Esophagus squamous epithelium (tissue), 5 donors: ENCODE results near the gene SLC2A5. TPM values are rescaled to one million over a fixed set of nuclear protein-coding genes. Genes with fewer than 3 reads are reported as not detected.

Experiments used
- DNase-seq: peaks from one replicate; lab custom pipeline; 2025; lab: John Stamatoyannopoulos, UW
- H3K27ac ChIP-seq, 4 donors: fragments of 200-600 bp; sonication (generic); one replicate each; pipeline ENCODE4 v1.5.1; 2016 to 2019; ENCODE audit warnings: mild to moderate bottlenecking in 1 of 4
- H3K27me3 ChIP-seq, 4 donors: fragments of 200-600 bp; sonication (generic); 1 replicate in 3 of 4; 2 replicates in 1 of 4; pipeline versions ENCODE4 v1.5.1 to v1.6.0; 2017 to 2021; ENCODE audit warnings: antibody characterized with exemption in 1 of 4
- H3K36me3 ChIP-seq, 3 donors: fragments of 200-600 bp; sonication (generic); one replicate each; pipeline ENCODE4 v1.5.1; 2016 to 2019
- H3K4me1 ChIP-seq, 3 donors: fragments of 200-600 bp; sonication (generic); one replicate each; pipeline ENCODE4 v1.5.1; 2017 to 2019
- H3K4me3 ChIP-seq, 4 donors: fragments of 200-600 bp; sonication (generic); 1 replicate in 3 of 4; 2 replicates in 1 of 4; pipeline ENCODE4 v1.5.1; 2016 to 2019; ENCODE audit warnings: mild to moderate bottlenecking in 2 of 4, moderate library complexity in 1 of 4
- H3K9me3 ChIP-seq, 3 donors: fragments of 200-600 bp; sonication (generic); one replicate each; pipeline ENCODE4 v1.5.1; 2016 to 2019
- POLR2A ChIP-seq, 4 donors: fragments of 450-650 bp; IDR thresholded peaks; one replicate each; pipeline ENCODE4 v1.6.1; 2017; ENCODE audit warnings: antibody characterized with exemption in 4 of 4, mild to moderate bottlenecking in 4 of 4, moderate library complexity in 3 of 4
- WGBS, 2 donors: methylation state at CpG; one replicate each; pipeline ENCODE4 v1.1.5; 2018; 5-methylcytosine and 5-hydroxymethylcytosine counted together
- intact Hi-C: fragments of 100-400 bp; cut with DNase I; formaldehyde crosslinking; loops from one replicate; pipeline ENCODE4 v1.15.0; 2022
- total RNA-seq, 4 donors: library from RNA; depleted of rRNA; stranded (reverse); fragments of >200 nt; gene quantifications; one replicate each; pipeline ENCODE4 v1.1.0, GENCODE V29; 2016
- TF ChIP-seq, protein P1 (sequence below), 6 experiments: fragments of 450-650 bp in 4 of 6; fragments of 200-600 bp in 2 of 6; sonication (generic) in 2 of 6; IDR thresholded peaks; one replicate each; pipeline ENCODE4 v1.5.1; 2016 to 2019; ENCODE audit warnings: antibody characterized with exemption in 6 of 6, mild to moderate bottlenecking in 4 of 6, moderate library complexity in 4 of 6
- donor health status: DM: yes; HTN: yes; CAD: no.

Gene SLC2A5
- total RNA-seq, 4 donors from 2014 or later = 1.9 to 7.1 (median 4.2) TPM

DNA sequence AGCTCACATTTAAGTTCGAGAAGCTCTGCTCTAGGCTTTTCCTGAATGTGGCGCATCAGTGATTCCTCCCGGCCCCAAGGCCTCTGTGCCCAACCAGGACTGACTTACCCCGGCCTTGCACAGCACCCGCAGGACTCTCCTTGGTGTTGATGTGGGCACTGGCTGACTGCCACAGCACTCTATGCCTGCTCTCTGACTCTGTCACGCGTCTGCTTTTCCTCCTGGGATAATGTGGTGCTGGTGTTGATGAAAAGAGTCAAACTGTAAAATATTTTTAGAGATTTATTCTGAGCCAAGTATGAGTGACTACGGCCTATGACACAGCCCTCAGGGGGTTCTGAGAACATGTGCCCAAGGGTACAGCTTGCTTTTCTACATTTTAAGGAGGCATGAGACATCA is 15.5 kb upstream of the SLC2A5 start:
- H3K36me3 ChIP-seq = no peaks in the 10 kb centered on the region
- H3K4me3 ChIP-seq = peak overlapping the region in 1 of 4 donors; percentile 5
- no peaks in the 10 kb centered on the region for H3K9me3 ChIP-seq
- no peak for DNase-seq
- peaks cover 26 to 81% (median 45%) of the 10 kb centered on the region in 3 donors for H3K4me1 ChIP-seq
- no peak for TF ChIP-seq POLR2A (IDR thresholded peaks at IDR 0.05)
- TF ChIP-seq, protein P1, sequence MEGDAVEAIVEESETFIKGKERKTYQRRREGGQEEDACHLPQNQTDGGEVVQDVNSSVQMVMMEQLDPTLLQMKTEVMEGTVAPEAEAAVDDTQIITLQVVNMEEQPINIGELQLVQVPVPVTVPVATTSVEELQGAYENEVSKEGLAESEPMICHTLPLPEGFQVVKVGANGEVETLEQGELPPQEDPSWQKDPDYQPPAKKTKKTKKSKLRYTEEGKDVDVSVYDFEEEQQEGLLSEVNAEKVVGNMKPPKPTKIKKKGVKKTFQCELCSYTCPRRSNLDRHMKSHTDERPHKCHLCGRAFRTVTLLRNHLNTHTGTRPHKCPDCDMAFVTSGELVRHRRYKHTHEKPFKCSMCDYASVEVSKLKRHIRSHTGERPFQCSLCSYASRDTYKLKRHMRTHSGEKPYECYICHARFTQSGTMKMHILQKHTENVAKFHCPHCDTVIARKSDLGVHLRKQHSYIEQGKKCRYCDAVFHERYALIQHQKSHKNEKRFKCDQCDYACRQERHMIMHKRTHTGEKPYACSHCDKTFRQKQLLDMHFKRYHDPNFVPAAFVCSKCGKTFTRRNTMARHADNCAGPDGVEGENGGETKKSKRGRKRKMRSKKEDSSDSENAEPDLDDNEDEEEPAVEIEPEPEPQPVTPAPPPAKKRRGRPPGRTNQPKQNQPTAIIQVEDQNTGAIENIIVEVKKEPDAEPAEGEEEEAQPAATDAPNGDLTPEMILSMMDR (IDR thresholded peaks at IDR 0.05) = no peak
- H3K27me3 ChIP-seq = no peaks in the 10 kb centered on the region
- intact Hi-C loops = no loop called here
- WGBS, 2 donors = 26 to 43% methylated on average over 6 to 8 of the region's 8 CpGs
- H3K27ac ChIP-seq = peak overlapping the region; percentile 51 to 87 (median 74)

DNA sequence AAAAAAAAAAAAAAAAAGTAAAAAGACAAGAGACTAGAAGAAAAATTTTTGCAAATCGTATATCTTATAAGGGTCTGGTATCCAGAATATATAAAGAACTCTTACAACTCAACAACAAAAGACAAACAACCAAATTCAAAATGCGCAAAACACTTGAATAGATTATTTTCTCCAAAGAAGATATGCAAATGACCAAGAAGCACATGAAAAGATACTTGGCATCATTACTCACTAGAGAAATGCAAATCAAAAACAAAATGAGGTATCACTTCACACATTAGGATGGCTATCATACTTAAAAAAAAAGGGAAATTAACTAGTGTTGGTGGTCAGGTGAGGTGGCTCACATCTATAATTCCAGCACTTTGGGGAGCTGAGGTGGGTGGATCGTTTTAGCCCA is 12.0 kb upstream of the SLC2A5 start:
- Histone ChIP-seq H3K4me1 (peaks cover 40 to 100% (median 56%) of the 10 kb centered on the region in 3 donors), H3K9me3 (no peaks in the 10 kb centered on the region), H3K27ac (peak overlapping the region in 3 of 4 donors; percentile 72 to 87 (median 81)), H3K36me3 (no peaks in the 10 kb centered on the region), H3K27me3 (no peaks in the 10 kb centered on the region), H3K4me3 (no peak overlapping the region)
- TF ChIP-seq, protein P1 (IDR thresholded peaks at IDR 0.05) = no peak
- no peak for TF ChIP-seq POLR2A (IDR thresholded peaks at IDR 0.05)
- intact Hi-C loops = no loop called here
- WGBS, 2 donors = 76 to 84% methylated on average over 3 of the region's 3 CpGs
- DNase-seq = no peak

DNA sequence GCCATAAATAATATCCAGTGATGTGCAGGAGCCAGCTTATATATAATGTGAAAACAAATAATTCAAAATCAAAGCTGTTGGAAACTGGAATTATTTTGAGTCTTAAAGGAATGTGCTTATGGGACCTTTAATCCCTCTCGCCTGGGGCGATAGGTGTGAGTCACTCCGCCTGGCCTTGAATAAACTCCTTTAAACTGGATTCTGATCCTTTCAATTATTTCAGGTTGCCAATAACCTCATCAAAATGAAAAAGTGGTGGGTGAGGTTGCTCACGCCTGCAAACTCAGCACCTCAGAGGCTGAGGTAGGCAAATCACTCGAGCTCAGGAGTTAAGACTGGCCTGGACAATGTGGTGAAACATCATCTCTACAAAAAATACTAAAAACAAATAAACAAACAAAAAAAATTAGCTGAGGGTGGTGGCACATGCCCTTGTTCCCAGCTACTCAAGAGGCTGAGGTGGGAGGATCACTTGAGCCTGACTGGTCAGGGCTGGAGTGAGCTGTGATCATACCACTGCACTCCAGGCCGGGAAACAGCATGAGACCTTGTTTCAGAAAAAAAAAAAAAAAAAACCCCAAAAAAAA is 11.4 kb upstream of the SLC2A5 start:
- H3K4me1 ChIP-seq = peaks cover 40 to 100% (median 60%) of the 10 kb centered on the region in 3 donors
- no peak for TF ChIP-seq POLR2A (IDR thresholded peaks at IDR 0.05)
- TF ChIP-seq, protein P1 (IDR thresholded peaks at IDR 0.05) = no peak
- no peak for DNase-seq
- H3K4me3 ChIP-seq = no peak overlapping the region
- H3K9me3 ChIP-seq = no peaks in the 10 kb centered on the region
- H3K27me3 ChIP-seq = no peaks in the 10 kb centered on the region
- H3K27ac ChIP-seq = peak overlapping the region; percentile 25 to 87 (median 76)
- intact Hi-C loops = no loop called here
- no peaks in the 10 kb centered on the region for H3K36me3 ChIP-seq
- 48 to 62% methylated on average over 5 to 6 of the region's 6 CpGs for WGBS, 2 donors

DNA sequence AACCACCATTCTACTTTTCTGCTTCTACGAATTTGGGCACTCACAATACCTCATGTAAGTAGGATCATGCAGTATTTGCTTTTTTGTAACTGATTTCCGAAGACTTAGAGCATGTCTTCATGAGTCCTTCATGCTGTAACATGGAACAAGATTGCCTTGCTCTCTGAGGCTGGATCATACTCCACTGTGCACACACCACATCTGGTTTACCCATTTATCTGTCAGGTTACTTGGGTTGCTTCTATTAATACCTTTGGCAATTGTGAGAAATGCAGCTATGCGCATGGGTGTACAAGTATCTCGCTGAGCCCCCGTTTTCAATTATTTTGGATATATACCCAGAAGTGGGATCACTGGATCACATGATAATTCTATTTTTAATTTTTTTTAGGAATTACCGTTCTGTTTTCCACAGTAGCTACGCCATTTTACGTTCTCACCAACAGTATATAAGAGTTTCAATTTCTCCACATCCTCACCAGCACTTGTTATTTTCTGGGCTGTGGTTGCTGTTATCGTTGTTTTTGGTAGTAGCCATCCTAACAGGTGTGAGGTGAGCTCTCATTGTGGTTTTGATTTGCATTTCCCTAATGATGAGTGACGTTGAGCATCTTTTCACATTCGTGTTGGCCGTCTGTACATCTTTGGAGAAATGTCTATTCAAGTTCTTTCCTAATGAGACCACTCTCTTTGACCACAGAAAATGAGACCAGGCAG is 10.7 kb upstream of the SLC2A5 start:
- no peak for DNase-seq
- 53 to 60% methylated on average over 12 of the region's 12 CpGs for WGBS, 2 donors
- no peaks in the 10 kb centered on the region for H3K36me3 ChIP-seq
- peak overlapping the region; percentile 4 to 87 (median 76) for H3K27ac ChIP-seq
- H3K27me3 ChIP-seq = no peaks in the 10 kb centered on the region
- intact Hi-C loops = no loop called here
- TF ChIP-seq, protein P1 (IDR thresholded peaks at IDR 0.05) = no peak
- no peak for TF ChIP-seq POLR2A (IDR thresholded peaks at IDR 0.05)
- no peak overlapping the region for H3K4me3 ChIP-seq
- H3K4me1 ChIP-seq = peaks cover 39 to 100% (median 56%) of the 10 kb centered on the region in 3 donors
- H3K9me3 ChIP-seq = no peaks in the 10 kb centered on the region
